IMR-90 (cell line): ENCODE measurements around the gene SMAD7.

Experiments used
- CEBPB ChIP-seq: IDR thresholded peaks from 2 replicates; pipeline ENCODE4 v1.6.1; 2012; ENCODE audit warnings: low read depth, low read length, improper control_type of control experiment
- CTCF ChIP-seq: conservative IDR thresholded peaks from 2 replicates; pipeline ENCODE4 v1.5.1; 2012; ENCODE audit warnings: mild to moderate bottlenecking, low read depth, low read length, improper control_type of control experiment
- MAFK ChIP-seq: IDR thresholded peaks from 2 replicates; pipeline ENCODE4 v1.6.1; 2012; ENCODE audit warnings: low read depth, low read length, improper control_type of control experiment
- MXI1 ChIP-seq: IDR thresholded peaks from 2 replicates; pipeline ENCODE4 v1.6.1; 2012; ENCODE audit warnings: low read depth, mild to moderate bottlenecking, low read length, moderate library complexity, borderline replicate concordance
- NFE2L2 ChIP-seq: fragments of 150-350 bp; IDR thresholded peaks from 2 replicates; pipeline ENCODE4 v1.6.1; 2016; ENCODE audit warnings: low read depth, mild to moderate bottlenecking, low read length
- POLR2A ChIP-seq: IDR thresholded peaks from 2 replicates; pipeline ENCODE4 v1.6.1; 2012; ENCODE audit warnings: mild to moderate bottlenecking, low read depth, low read length
- RCOR1 ChIP-seq: IDR thresholded peaks from 2 replicates; pipeline ENCODE4 v1.6.1; 2012; ENCODE audit warnings: mild to moderate bottlenecking, low read length, improper control_type of control experiment; ENCODE audit not compliant: insufficient replicate concordance
- TF ChIP-seq, protein P1 (sequence below): fragments of 150-350 bp; IDR thresholded peaks from 2 replicates; pipeline ENCODE4 v1.6.1; 2017; ENCODE audit warnings: mild to moderate bottlenecking, antibody characterized with exemption, low read length, low read depth

DNA sequence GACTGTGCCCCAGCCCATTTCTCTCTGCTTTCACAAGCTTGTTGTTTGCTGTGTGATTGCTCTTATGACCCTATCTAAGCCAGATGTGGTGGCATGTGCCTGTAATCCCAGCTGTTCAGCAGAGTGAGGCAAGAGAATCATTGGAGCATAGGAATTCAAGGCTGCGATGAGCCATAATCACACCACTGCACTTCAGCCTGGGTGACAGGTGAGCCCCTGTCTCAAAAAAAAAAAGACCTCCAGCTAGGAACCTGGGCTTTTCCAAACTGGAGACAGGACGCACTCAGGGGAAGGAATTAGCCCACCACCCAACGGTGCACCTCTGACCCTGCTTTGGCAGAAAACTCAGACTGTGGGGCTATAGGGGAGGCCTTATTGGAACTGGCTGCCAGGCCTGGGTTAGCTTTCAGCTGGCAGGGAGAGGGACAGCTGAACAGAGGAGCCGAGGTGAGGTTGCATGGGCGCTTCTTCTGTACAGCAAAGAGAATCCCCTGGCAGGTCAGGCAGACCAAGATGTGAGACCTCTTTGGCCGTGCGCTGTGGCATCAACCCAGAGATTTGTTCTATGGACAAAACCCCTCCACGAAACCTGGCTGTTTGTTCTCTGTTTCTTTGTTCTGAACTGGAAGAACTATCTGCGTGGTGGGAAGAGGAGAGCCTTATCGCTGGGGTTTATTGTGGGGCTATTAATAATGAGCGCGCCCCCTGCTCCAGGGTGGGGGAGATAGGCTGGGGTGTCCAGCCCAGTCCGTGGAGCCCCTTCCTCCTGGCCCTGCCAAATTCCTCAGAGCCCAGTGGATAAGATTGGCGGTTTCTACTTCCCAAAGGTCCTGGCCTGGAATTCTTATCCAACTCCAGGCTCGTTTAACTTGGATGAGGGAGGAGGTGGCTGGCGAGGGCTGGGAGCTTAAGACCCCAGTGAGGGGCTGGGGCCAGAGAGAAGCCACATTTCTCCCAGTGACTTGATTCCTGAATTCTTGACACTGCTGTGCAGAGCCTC, 38.8 kb upstream of the SMAD7 start:
- TF ChIP-seq CTCF: no peak
- TF ChIP-seq MXI1: no peak
- no peak for TF ChIP-seq CEBPB
- TF ChIP-seq POLR2A: no peak
- TF ChIP-seq, protein P1, sequence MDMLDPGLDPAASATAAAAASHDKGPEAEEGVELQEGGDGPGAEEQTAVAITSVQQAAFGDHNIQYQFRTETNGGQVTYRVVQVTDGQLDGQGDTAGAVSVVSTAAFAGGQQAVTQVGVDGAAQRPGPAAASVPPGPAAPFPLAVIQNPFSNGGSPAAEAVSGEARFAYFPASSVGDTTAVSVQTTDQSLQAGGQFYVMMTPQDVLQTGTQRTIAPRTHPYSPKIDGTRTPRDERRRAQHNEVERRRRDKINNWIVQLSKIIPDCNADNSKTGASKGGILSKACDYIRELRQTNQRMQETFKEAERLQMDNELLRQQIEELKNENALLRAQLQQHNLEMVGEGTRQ: no peak
- no peak for TF ChIP-seq NFE2L2
- no peak for TF ChIP-seq MAFK
- no peak for TF ChIP-seq RCOR1
